Right atrium auricular region (tissue), 2 donors: ENCODE results near the gene PDE4D. TPM values are rescaled to one million over a fixed set of nuclear protein-coding genes. Genes with fewer than 3 reads are reported as not detected.

Experiments
- DNase-seq: peaks from one replicate; pipeline ENCODE4 v3.0.0-alpha.2; 2019; ENCODE audit warnings: low spot score
- H3K27ac ChIP-seq, 2 donors: fragments of 200-600 bp; sonication (generic); 1 replicate in 1 of 2; 2 replicates in 1 of 2; pipeline ENCODE4 v1.5.1; 2016 to 2019
- H3K27me3 ChIP-seq, 2 donors: fragments of 200-600 bp; sonication (generic); one replicate each; pipeline versions ENCODE4 v1.5.1 to v1.6.0; 2017 to 2019
- H3K36me3 ChIP-seq: fragments of 200-600 bp; sonication (generic); one replicate; pipeline ENCODE4 v1.5.1; 2016
- H3K4me1 ChIP-seq, 2 donors: fragments of 200-600 bp; sonication (generic); one replicate each; pipeline versions ENCODE4 v1.5.1 to v1.6.0; 2017 to 2019
- H3K4me3 ChIP-seq, 2 donors: fragments of 200-600 bp; sonication (generic); 1 replicate in 1 of 2; 2 replicates in 1 of 2; pipeline ENCODE4 v1.5.1; 2017 to 2019; ENCODE audit warnings: mild to moderate bottlenecking in 1 of 2, moderate library complexity in 1 of 2
- H3K9me3 ChIP-seq, 2 donors: fragments of 200-600 bp; sonication (generic); one replicate each; pipeline ENCODE4 v1.5.1; 2019
- CTCF ChIP-seq, 2 donors: fragments of 200-600 bp; sonication (generic); IDR thresholded peaks; one replicate each; pipeline ENCODE4 v1.5.1; 2019; ENCODE audit warnings: antibody characterized with exemption in 2 of 2
- total RNA-seq, 2 donors: library from RNA; depleted of rRNA; stranded (reverse); fragments of >200 nt; gene quantifications; one replicate each; pipeline ENCODE4 v1.1.0, GENCODE V29; 2016

PDE4D gene
- total RNA-seq, 2 donors from 2014 or later, result 43.3 to 44.0 TPM

GRCh38 chr5:59428391-59428790 lies 465.1 kb downstream of the PDE4D start:
- Histone ChIP-seq H3K27me3 (no peaks in the 10 kb centered on the region), H3K27ac (no peak overlapping the region), H3K4me3 (no peak overlapping the region), H3K36me3 (no peaks in the 10 kb centered on the region), H3K4me1 (no peaks in the 10 kb centered on the region), H3K9me3 (no peaks in the 10 kb centered on the region)
- no peak for DNase-seq
- TF ChIP-seq CTCF (IDR thresholded peaks at IDR 0.05), result no peak

- Histone ChIP-seq H3K4me3 (no peak overlapping the region), H3K9me3 (no peaks in the 10 kb centered on the region), H3K27me3 (no peaks in the 10 kb centered on the region), H3K36me3 (no peaks in the 10 kb centered on the region), H3K4me1 (no peaks in the 10 kb centered on the region), H3K27ac (no peak overlapping the region)
- no peak for DNase-seq
- no peak for TF ChIP-seq CTCF (IDR thresholded peaks at IDR 0.05)
Measured at GRCh38 chr5:59424515-59424914, 469.0 kb downstream of the PDE4D start.

GRCh38 chr5:59423021-59423420 lies 470.5 kb downstream of the PDE4D start:
- Histone ChIP-seq H3K4me1 (no peaks in the 10 kb centered on the region), H3K27me3 (no peaks in the 10 kb centered on the region), H3K36me3 (no peaks in the 10 kb centered on the region), H3K9me3 (no peaks in the 10 kb centered on the region), H3K27ac (no peak overlapping the region), H3K4me3 (no peak overlapping the region)
- TF ChIP-seq CTCF (IDR thresholded peaks at IDR 0.05), result no peak
- DNase-seq, result no peak

GRCh38 chr5:59421986-59422941 lies 471.3 kb downstream of the PDE4D start:
- TF ChIP-seq CTCF (IDR thresholded peaks at IDR 0.05), result no peak
- Histone ChIP-seq H3K27me3 (no peaks in the 10 kb centered on the region), H3K27ac (no peak overlapping the region), H3K36me3 (no peaks in the 10 kb centered on the region), H3K4me1 (no peaks in the 10 kb centered on the region), H3K9me3 (no peaks in the 10 kb centered on the region), H3K4me3 (no peak overlapping the region)
- DNase-seq, result no peak

- no peaks in the 10 kb centered on the region for H3K36me3 ChIP-seq
- no peaks in the 10 kb centered on the region for H3K4me1 ChIP-seq
- DNase-seq, result no peak
Measured at GRCh38 chr5:59420596-59420995, 472.9 kb downstream of the PDE4D start.

More at GRCh38 chr5:59420596-59420995, 472.9 kb downstream of the PDE4D start:
- Histone ChIP-seq H3K4me3 (no peak overlapping the region), H3K27me3 (no peaks in the 10 kb centered on the region), H3K9me3 (no peaks in the 10 kb centered on the region), H3K27ac (no peak overlapping the region)
- no peak for TF ChIP-seq CTCF (IDR thresholded peaks at IDR 0.05)
